Activated CD8-positive, alpha-beta T cell treated with anti-CD3 and anti-CD28 coated beads for 36 hours (primary cell): ENCODE measurements around the gene HMG20B. TPM values are rescaled to one million over a fixed set of nuclear protein-coding genes. Genes with fewer than 3 reads are reported as not detected.

Experiments used
- ATAC-seq: fragments of 200-7000 bp; cut with Tn5 transposase; one replicate; pipeline ENCODE4 v1.10.0; 2021; ENCODE audit warnings: mild to moderate bottlenecking, moderate library complexity
- CTCF ChIA-PET: fragments of 350-600 bp; sonication (Branson Sonifier 250); formaldehyde crosslinking; loops from one replicate; lab custom pipeline; 2021; ENCODE audit warnings: antibody characterized with exemption; lab: Charles Lee
- POLR2A ChIA-PET: fragments of 350-600 bp; sonication (Branson Sonifier 250); formaldehyde crosslinking; loops from one replicate; lab custom pipeline; 2021; ENCODE audit warnings: antibody characterized with exemption; lab: Charles Lee
- DNase-seq: peaks from one replicate; pipeline ENCODE4 v3.0.0-alpha.2; 2020
- H3K27ac Mint-ChIP-seq: one replicate; pipeline ENCODE4 v1.8.0; 2021; ENCODE audit warnings: mild to moderate bottlenecking, mixed read lengths
- H3K27me3 Mint-ChIP-seq: one replicate; pipeline ENCODE4 v1.8.0; 2021; ENCODE audit warnings: mixed read lengths
- H3K36me3 Mint-ChIP-seq: one replicate; pipeline ENCODE4 v1.8.0; 2021; ENCODE audit warnings: low read depth, mixed read lengths
- H3K4me1 Mint-ChIP-seq: one replicate; pipeline ENCODE4 v1.8.0; 2021; ENCODE audit warnings: low read depth, mixed read lengths
- H3K4me3 Mint-ChIP-seq: one replicate; pipeline ENCODE4 v1.8.0; 2021; ENCODE audit warnings: mild to moderate bottlenecking, moderate library complexity, mixed read lengths
- H3K9me3 Mint-ChIP-seq: one replicate; pipeline ENCODE4 v1.8.0; 2021; ENCODE audit warnings: mixed read lengths
- CTCF ChIP-seq: fragments of 200-600 bp; IDR thresholded peaks from one replicate; pipeline ENCODE4 v1.8.0; 2022; ENCODE audit warnings: antibody characterized with exemption, mild to moderate bottlenecking
- intact Hi-C: fragments of 100-400 bp; cut with micrococcal nuclease; formaldehyde crosslinking; loops from one replicate; pipeline ENCODE4 v1.10.0; 2022
- total RNA-seq, 2 experiments: library from RNA; stranded (reverse); gene quantifications; one replicate each; pipeline ENCODE4 v1.2.3, GENCODE V29; 2021

Gene HMG20B
- total RNA-seq, 2 experiments from 2014 or later = 42.7 to 47.3 TPM

GRCh38 chr19:3573162-3573857 lies 566 bp downstream of the HMG20B start:
- Mint-ChIP-seq H3K9me3 (no peaks in the 10 kb centered on the region), H3K36me3 (peaks cover 13% of the 10 kb centered on the region), H3K27ac (no peak overlapping the region), H3K27me3 (no peaks in the 10 kb centered on the region), H3K4me3 (peak overlapping the region; percentile 75), H3K4me1 (peaks cover 11% of the 10 kb centered on the region)
- intact Hi-C loops = no loop called here
- DNase-seq (peak; percentile 43), ATAC-seq (no peak)
- TF ChIP-seq CTCF = no peak
- POLR2A ChIA-PET = interaction anchor here (0.9 to 1.5 kb wide), 2 partner anchors 16 to 28 kb away, joined by 3 to 4 read pairs; partner anchors contain the start of gene MFSD12
- CTCF ChIA-PET = interaction anchor here (0.9 kb wide), 1 partner anchor 28 kb away, joined by 4 read pairs; no protein-coding TSS in a partner anchor

DNA sequence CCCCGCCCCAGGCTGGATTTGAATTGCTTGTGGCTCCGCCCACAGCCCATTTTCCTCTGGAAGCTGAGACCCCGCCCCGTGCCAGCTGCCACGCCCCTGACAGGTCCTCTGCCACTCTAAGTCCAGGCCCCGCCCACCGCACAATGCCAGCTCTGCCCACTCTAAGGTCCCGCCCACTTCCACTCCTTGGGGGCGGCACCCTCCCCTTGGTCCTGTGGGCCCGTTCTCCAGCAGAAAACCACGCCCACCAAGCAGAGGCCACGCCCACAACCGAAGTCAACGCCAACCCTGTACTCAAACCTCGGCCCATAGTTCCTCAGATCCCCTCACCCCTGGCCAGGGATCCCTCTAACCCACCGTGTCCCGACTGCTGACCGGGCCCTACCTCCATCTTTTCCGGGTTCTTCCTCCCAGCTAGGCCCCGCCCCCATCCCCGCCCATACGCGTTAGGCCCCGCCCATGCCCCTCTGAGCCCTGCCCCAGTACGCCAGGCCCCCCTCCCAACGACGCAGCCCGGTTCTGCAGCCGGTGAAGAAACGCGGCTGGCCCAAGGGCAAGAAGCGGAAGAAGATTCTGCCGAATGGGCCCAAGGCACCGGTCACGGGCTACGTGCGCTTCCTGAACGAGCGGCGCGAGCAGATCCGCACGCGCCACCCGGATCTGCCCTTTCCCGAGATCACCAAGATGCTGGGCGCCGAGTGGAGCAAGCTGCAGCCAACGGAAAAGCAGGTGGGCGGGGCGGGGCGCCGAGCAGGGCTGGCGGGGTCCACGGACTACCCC lies 1.3 kb downstream of the HMG20B start:
- Mint-ChIP-seq H3K4me3 (peak overlapping the region; percentile 75), H3K27ac (no peak overlapping the region), H3K9me3 (no peaks in the 10 kb centered on the region), H3K36me3 (peaks cover 13% of the 10 kb centered on the region), H3K27me3 (no peaks in the 10 kb centered on the region), H3K4me1 (peaks cover 11% of the 10 kb centered on the region)
- POLR2A ChIA-PET = interaction anchor here (0.9 to 1.5 kb wide), 3 partner anchors 17 to 35 kb away, joined by 3 to 4 read pairs (median 3); partner anchors contain the start of gene MFSD12
- no peak for TF ChIP-seq CTCF
- CTCF ChIA-PET = interaction anchor here (0.9 to 1.6 kb wide), 2 partner anchors 13 to 29 kb away, joined by 4 read pairs; no protein-coding TSS in a partner anchor
- intact Hi-C loops = no loop called here
- ATAC-seq = peak; percentile 64
- peak; percentile 97 for DNase-seq

- H3K27ac Mint-ChIP-seq = no peak overlapping the region
- H3K4me1 Mint-ChIP-seq = peaks cover 11% of the 10 kb centered on the region
- no peak overlapping the region for H3K4me3 Mint-ChIP-seq
- TF ChIP-seq CTCF = no peak
- ChIA-PET POLR2A (interaction anchor here (0.6 kb wide), 1 partner anchor 10 kb away, joined by 4 read pairs; no protein-coding TSS in a partner anchor), CTCF (interaction anchor here (1.3 to 1.6 kb wide), 2 partner anchors 11 to 18 kb away, joined by 4 to 5 read pairs; partner anchors contain the start of gene MFSD12)
- peak; percentile 51 for DNase-seq
- ATAC-seq = no peak
- no peaks in the 10 kb centered on the region for H3K9me3 Mint-ChIP-seq
- no peaks in the 10 kb centered on the region for H3K27me3 Mint-ChIP-seq
- peaks cover 13% of the 10 kb centered on the region for H3K36me3 Mint-ChIP-seq
- intact Hi-C loops = no loop called here
Observed at GRCh38 chr19:3575260-3575741, 2.6 kb downstream of the HMG20B start.

DNA sequence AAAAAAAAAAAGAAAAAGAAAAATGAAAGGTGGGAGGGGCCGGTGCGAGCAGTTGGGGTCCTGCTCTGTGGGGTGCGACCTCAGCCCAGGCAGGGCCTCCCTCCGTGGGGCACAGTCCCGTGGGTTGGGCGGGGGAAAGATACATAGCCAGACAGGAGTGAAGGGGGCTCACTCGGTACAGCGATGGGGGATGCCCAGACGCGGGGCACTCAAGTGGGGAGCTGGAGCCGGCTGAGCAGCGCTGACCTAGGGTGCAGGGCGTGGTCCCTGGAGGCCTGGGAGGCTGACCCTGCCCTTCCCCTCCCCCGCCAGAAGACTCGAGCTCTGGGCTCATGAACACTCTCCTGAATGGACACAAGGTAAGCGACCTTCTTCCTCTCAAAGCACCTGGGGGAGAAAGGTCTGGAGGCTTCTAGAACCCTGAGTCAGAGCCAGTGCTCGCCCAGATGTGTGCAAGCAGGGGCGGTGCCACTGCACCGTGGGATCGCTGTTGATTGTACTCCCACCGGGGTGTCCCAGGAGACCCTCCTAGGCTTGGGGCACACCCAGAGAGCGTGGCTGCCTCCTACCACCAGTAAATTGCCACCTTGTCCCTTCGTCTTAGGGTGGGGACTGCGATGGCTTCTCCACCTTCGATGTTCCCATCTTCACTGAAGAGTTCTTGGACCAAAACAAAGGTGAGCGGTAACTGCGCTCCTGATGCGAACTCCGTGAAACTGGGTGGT lies 3.4 kb downstream of the HMG20B start:
- ChIA-PET CTCF (interaction anchor here (1.3 kb wide), 1 partner anchor 19 kb away, joined by 5 read pairs; the partner anchor contains the start of gene MFSD12), POLR2A (interaction anchor here (0.6 kb wide), 1 partner anchor 11 kb away, joined by 4 read pairs; no protein-coding TSS in a partner anchor)
- H3K27me3 Mint-ChIP-seq = no peaks in the 10 kb centered on the region
- no peak overlapping the region for H3K4me3 Mint-ChIP-seq
- no peak for TF ChIP-seq CTCF
- H3K4me1 Mint-ChIP-seq = peaks cover 11% of the 10 kb centered on the region
- no peaks in the 10 kb centered on the region for H3K9me3 Mint-ChIP-seq
- no peak overlapping the region for H3K27ac Mint-ChIP-seq
- ATAC-seq = no peak
- H3K36me3 Mint-ChIP-seq = peaks cover 13% of the 10 kb centered on the region
- no peak for DNase-seq
- intact Hi-C loops = no loop called here
